B cell (primary cell): ENCODE results near the gene AGGF1.

Experiments used
- EZH2 ChIP-seq: IDR thresholded peaks from 2 replicates; pipeline ENCODE4 v1.6.1; 2012; ENCODE audit warnings: borderline replicate concordance, low read depth, mild to moderate bottlenecking, moderate library complexity, low read length; ENCODE audit not compliant: insufficient read depth, poor library complexity, severe bottlenecking
- TF ChIP-seq, protein P1 (sequence below): fragments of 200-600 bp; IDR thresholded peaks from one replicate; pipeline ENCODE4 v1.8.0; 2022; ENCODE audit warnings: antibody characterized with exemption, mild to moderate bottlenecking

- no peak for TF ChIP-seq EZH2
- TF ChIP-seq, protein P1, sequence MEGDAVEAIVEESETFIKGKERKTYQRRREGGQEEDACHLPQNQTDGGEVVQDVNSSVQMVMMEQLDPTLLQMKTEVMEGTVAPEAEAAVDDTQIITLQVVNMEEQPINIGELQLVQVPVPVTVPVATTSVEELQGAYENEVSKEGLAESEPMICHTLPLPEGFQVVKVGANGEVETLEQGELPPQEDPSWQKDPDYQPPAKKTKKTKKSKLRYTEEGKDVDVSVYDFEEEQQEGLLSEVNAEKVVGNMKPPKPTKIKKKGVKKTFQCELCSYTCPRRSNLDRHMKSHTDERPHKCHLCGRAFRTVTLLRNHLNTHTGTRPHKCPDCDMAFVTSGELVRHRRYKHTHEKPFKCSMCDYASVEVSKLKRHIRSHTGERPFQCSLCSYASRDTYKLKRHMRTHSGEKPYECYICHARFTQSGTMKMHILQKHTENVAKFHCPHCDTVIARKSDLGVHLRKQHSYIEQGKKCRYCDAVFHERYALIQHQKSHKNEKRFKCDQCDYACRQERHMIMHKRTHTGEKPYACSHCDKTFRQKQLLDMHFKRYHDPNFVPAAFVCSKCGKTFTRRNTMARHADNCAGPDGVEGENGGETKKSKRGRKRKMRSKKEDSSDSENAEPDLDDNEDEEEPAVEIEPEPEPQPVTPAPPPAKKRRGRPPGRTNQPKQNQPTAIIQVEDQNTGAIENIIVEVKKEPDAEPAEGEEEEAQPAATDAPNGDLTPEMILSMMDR, result no peak
Measured at GRCh38 chr5:77010243-77010642, 20.0 kb upstream of the AGGF1 start.
